ENCODE measurements around the gene RETN.

Gene RETN

GRCh38 chr19:7681340-7682174 is 12.7 kb downstream of the RETN start:
- H3K4me1 ChIP-seq (ENCODE audit: control insufficient read depth in 5 of 5, insufficient read depth in 5 of 5, low read length in 5 of 5) = peaks cover 0 to 31% (median 16%) of the 10 kb centered on the region in 5 donors
- peak overlapping the region; percentile 67 for H3K27ac ChIP-seq (ENCODE audit: low read depth, low read length)
- peaks cover 0 to 3% (median 0%) of the 10 kb centered on the region in 5 donors for H3K9me3 ChIP-seq (ENCODE audit: control insufficient read depth in 5 of 5, low read length in 5 of 5)
- H3K36me3 ChIP-seq (ENCODE audit: control insufficient read depth in 5 of 5, insufficient read depth in 5 of 5, low read length in 5 of 5) = peaks cover 0 to 26% (median 13%) of the 10 kb centered on the region in 5 donors
- H3K9ac ChIP-seq (ENCODE audit: low read length in 5 of 5) = peak overlapping the region in 4 of 5 donors; percentile 91 to 99 (median 96)
- H3K4me3 ChIP-seq (ENCODE audit: low read depth in 1 of 5, low read length in 5 of 5) = peak overlapping the region; percentile 76 to 95 (median 93)
- H3K27me3 ChIP-seq (ENCODE audit: control insufficient read depth in 5 of 5, insufficient read depth in 4 of 5, low read length in 5 of 5) = peaks cover 9 to 25% (median 21%) of the 10 kb centered on the region in 5 donors

GRCh38 chr19:7682175-7682855 is 13.5 kb downstream of the RETN start:
- Histone ChIP-seq H3K9me3 (ENCODE audit: control insufficient read depth in 5 of 5, low read length in 5 of 5) (peaks cover 0 to 3% (median 0%) of the 10 kb centered on the region in 5 donors), H3K4me3 (ENCODE audit: low read depth in 1 of 5, low read length in 5 of 5) (peak overlapping the region in 4 of 5 donors; percentile 76 to 95 (median 94)), H3K36me3 (ENCODE audit: control insufficient read depth in 5 of 5, insufficient read depth in 5 of 5, low read length in 5 of 5) (peaks cover 0 to 26% (median 13%) of the 10 kb centered on the region in 5 donors), H3K9ac (ENCODE audit: low read length in 5 of 5) (peak overlapping the region in 2 of 5 donors; percentile 98 to 99), H3K4me1 (ENCODE audit: control insufficient read depth in 5 of 5, insufficient read depth in 5 of 5, low read length in 5 of 5) (peaks cover 0 to 26% (median 16%) of the 10 kb centered on the region in 5 donors), H3K27ac (ENCODE audit: low read depth, low read length) (no peak overlapping the region), H3K27me3 (ENCODE audit: control insufficient read depth in 5 of 5, insufficient read depth in 4 of 5, low read length in 5 of 5) (peaks cover 9 to 21% (median 16%) of the 10 kb centered on the region in 5 donors)

- H3K4me3 ChIP-seq (ENCODE audit: low read depth in 1 of 5, low read length in 5 of 5) = no peak overlapping the region
- H3K9me3 ChIP-seq (ENCODE audit: control insufficient read depth in 5 of 5, low read length in 5 of 5) = no peaks in the 10 kb centered on the region
- peaks cover 0 to 17% (median 13%) of the 10 kb centered on the region in 5 donors for H3K4me1 ChIP-seq (ENCODE audit: control insufficient read depth in 5 of 5, insufficient read depth in 5 of 5, low read length in 5 of 5)
- peaks cover 0 to 26% (median 13%) of the 10 kb centered on the region in 5 donors for H3K36me3 ChIP-seq (ENCODE audit: control insufficient read depth in 5 of 5, insufficient read depth in 5 of 5, low read length in 5 of 5)
- no peak overlapping the region for H3K27ac ChIP-seq (ENCODE audit: low read depth, low read length)
- peaks cover 0 to 18% (median 5%) of the 10 kb centered on the region in 5 donors for H3K27me3 ChIP-seq (ENCODE audit: control insufficient read depth in 5 of 5, insufficient read depth in 4 of 5, low read length in 5 of 5)
- H3K9ac ChIP-seq (ENCODE audit: low read length in 5 of 5) = peak overlapping the region in 1 of 5 donors; percentile 30
Observed at GRCh38 chr19:7685546-7686445, 16.9 kb downstream of the RETN start.

GRCh38 chr19:7687177-7687576 is 18.3 kb downstream of the RETN start:
- H3K36me3 ChIP-seq (ENCODE audit: control insufficient read depth in 5 of 5, insufficient read depth in 5 of 5, low read length in 5 of 5) = peaks cover 0 to 26% (median 13%) of the 10 kb centered on the region in 5 donors
- H3K27me3 ChIP-seq (ENCODE audit: control insufficient read depth in 5 of 5, insufficient read depth in 4 of 5, low read length in 5 of 5) = peaks cover 0 to 22% (median 11%) of the 10 kb centered on the region in 5 donors
- no peak overlapping the region for H3K27ac ChIP-seq (ENCODE audit: low read depth, low read length)
- H3K9ac ChIP-seq (ENCODE audit: low read length in 5 of 5) = no peak overlapping the region
- no peaks in the 10 kb centered on the region for H3K9me3 ChIP-seq (ENCODE audit: control insufficient read depth in 5 of 5, low read length in 5 of 5)
- H3K4me1 ChIP-seq (ENCODE audit: control insufficient read depth in 5 of 5, insufficient read depth in 5 of 5, low read length in 5 of 5) = peaks cover 0 to 4% (median under 1%) of the 10 kb centered on the region in 5 donors
- H3K4me3 ChIP-seq (ENCODE audit: low read depth in 1 of 5, low read length in 5 of 5) = no peak overlapping the region

GRCh38 chr19:7689165-7689564 is 20.3 kb downstream of the RETN start:
- no peak overlapping the region for H3K27ac ChIP-seq (ENCODE audit: low read depth, low read length)
- no peak overlapping the region for H3K9ac ChIP-seq (ENCODE audit: low read length in 5 of 5)
- H3K9me3 ChIP-seq (ENCODE audit: control insufficient read depth in 5 of 5, low read length in 5 of 5) = no peaks in the 10 kb centered on the region
- H3K4me3 ChIP-seq (ENCODE audit: low read depth in 1 of 5, low read length in 5 of 5) = no peak overlapping the region
- peaks cover 0 to 22% (median 11%) of the 10 kb centered on the region in 5 donors for H3K27me3 ChIP-seq (ENCODE audit: control insufficient read depth in 5 of 5, insufficient read depth in 4 of 5, low read length in 5 of 5)
- H3K36me3 ChIP-seq (ENCODE audit: control insufficient read depth in 5 of 5, insufficient read depth in 5 of 5, low read length in 5 of 5) = peaks cover 0 to 7% (median 0%) of the 10 kb centered on the region in 5 donors
- H3K4me1 ChIP-seq (ENCODE audit: control insufficient read depth in 5 of 5, insufficient read depth in 5 of 5, low read length in 5 of 5) = no peaks in the 10 kb centered on the region

- Histone ChIP-seq H3K4me1 (ENCODE audit: control insufficient read depth in 5 of 5, insufficient read depth in 5 of 5, low read length in 5 of 5) (peaks cover 0 to 4% (median 0%) of the 10 kb centered on the region in 5 donors), H3K9ac (ENCODE audit: low read length in 5 of 5) (no peak overlapping the region), H3K27me3 (ENCODE audit: control insufficient read depth in 5 of 5, insufficient read depth in 4 of 5, low read length in 5 of 5) (peaks cover 0 to 22% (median 11%) of the 10 kb centered on the region in 5 donors), H3K9me3 (ENCODE audit: control insufficient read depth in 5 of 5, low read length in 5 of 5) (no peaks in the 10 kb centered on the region), H3K27ac (ENCODE audit: low read depth, low read length) (no peak overlapping the region), H3K36me3 (ENCODE audit: control insufficient read depth in 5 of 5, insufficient read depth in 5 of 5, low read length in 5 of 5) (no peaks in the 10 kb centered on the region), H3K4me3 (ENCODE audit: low read depth in 1 of 5, low read length in 5 of 5) (no peak overlapping the region)
Observed at GRCh38 chr19:7690779-7691258, 22.0 kb downstream of the RETN start.

GRCh38 chr19:7691497-7691896 is 22.6 kb downstream of the RETN start:
- Histone ChIP-seq H3K9me3 (ENCODE audit: control insufficient read depth in 5 of 5, low read length in 5 of 5) (no peaks in the 10 kb centered on the region), H3K27me3 (ENCODE audit: control insufficient read depth in 5 of 5, insufficient read depth in 4 of 5, low read length in 5 of 5) (peaks cover 0 to 22% (median 11%) of the 10 kb centered on the region in 5 donors), H3K9ac (ENCODE audit: low read length in 5 of 5) (no peak overlapping the region), H3K4me1 (ENCODE audit: control insufficient read depth in 5 of 5, insufficient read depth in 5 of 5, low read length in 5 of 5) (peaks cover 0 to 4% (median 0%) of the 10 kb centered on the region in 5 donors), H3K36me3 (ENCODE audit: control insufficient read depth in 5 of 5, insufficient read depth in 5 of 5, low read length in 5 of 5) (no peaks in the 10 kb centered on the region), H3K27ac (ENCODE audit: low read depth, low read length) (no peak overlapping the region), H3K4me3 (ENCODE audit: low read depth in 1 of 5, low read length in 5 of 5) (no peak overlapping the region)

GRCh38 chr19:7692417-7693088 is 23.7 kb downstream of the RETN start:
- no peak overlapping the region for H3K27ac ChIP-seq (ENCODE audit: low read depth, low read length)
- H3K9ac ChIP-seq (ENCODE audit: low read length in 5 of 5) = no peak overlapping the region
- peaks cover 0 to 4% (median 0%) of the 10 kb centered on the region in 5 donors for H3K4me1 ChIP-seq (ENCODE audit: control insufficient read depth in 5 of 5, insufficient read depth in 5 of 5, low read length in 5 of 5)
- no peaks in the 10 kb centered on the region for H3K9me3 ChIP-seq (ENCODE audit: control insufficient read depth in 5 of 5, low read length in 5 of 5)
- H3K27me3 ChIP-seq (ENCODE audit: control insufficient read depth in 5 of 5, insufficient read depth in 4 of 5, low read length in 5 of 5) = peaks cover 6 to 30% (median 17%) of the 10 kb centered on the region in 5 donors
- no peaks in the 10 kb centered on the region for H3K36me3 ChIP-seq (ENCODE audit: control insufficient read depth in 5 of 5, insufficient read depth in 5 of 5, low read length in 5 of 5)
- no peak overlapping the region for H3K4me3 ChIP-seq (ENCODE audit: low read depth in 1 of 5, low read length in 5 of 5)

GRCh38 chr19:7694499-7694898 is 25.6 kb downstream of the RETN start:
- no peak overlapping the region for H3K27ac ChIP-seq (ENCODE audit: low read depth, low read length)
- peaks cover 0 to 8% (median 0%) of the 10 kb centered on the region in 5 donors for H3K4me1 ChIP-seq (ENCODE audit: control insufficient read depth in 5 of 5, insufficient read depth in 5 of 5, low read length in 5 of 5)
- no peaks in the 10 kb centered on the region for H3K9me3 ChIP-seq (ENCODE audit: control insufficient read depth in 5 of 5, low read length in 5 of 5)
- no peaks in the 10 kb centered on the region for H3K36me3 ChIP-seq (ENCODE audit: control insufficient read depth in 5 of 5, insufficient read depth in 5 of 5, low read length in 5 of 5)
- no peak overlapping the region for H3K4me3 ChIP-seq (ENCODE audit: low read depth in 1 of 5, low read length in 5 of 5)
- peaks cover 19 to 39% (median 23%) of the 10 kb centered on the region in 5 donors for H3K27me3 ChIP-seq (ENCODE audit: control insufficient read depth in 5 of 5, insufficient read depth in 4 of 5, low read length in 5 of 5)
- H3K9ac ChIP-seq (ENCODE audit: low read length in 5 of 5) = no peak overlapping the region

Measured in subcutaneous abdominal adipose tissue (tissue), 5 donors.